Panc1 (cell line): ENCODE data around the gene TST. TPM values are rescaled to one million over a fixed set of nuclear protein-coding genes. Genes with fewer than 3 reads are reported as not detected.

ENCODE experiments used
- ATAC-seq: fragments of 200-7000 bp; cut with Tn5 transposase; 2 replicates; pipeline ENCODE4 v1.9.1; 2020; ENCODE audit warnings: mild to moderate bottlenecking, moderate library complexity
- BruUV-seq: library from RNA; stranded (reverse); fragments of 400-500 nt; replicated peaks from 2 replicates; lab custom pipeline; 2021; lab: Mats Ljungman, UMichigan
- CTCF ChIA-PET: fragments of 300-600 bp; sonication (Branson Sonifier 250); formaldehyde crosslinking; loops from one replicate; lab custom pipeline; 2022; ENCODE audit warnings: antibody characterized with exemption; lab: Charles Lee
- POLR2A ChIA-PET: fragments of 300-600 bp; sonication (Branson Sonifier 250); formaldehyde crosslinking; loops from one replicate; lab custom pipeline; 2022; ENCODE audit warnings: antibody characterized with exemption; lab: Charles Lee
- DNase-seq: peaks from one replicate; pipeline ENCODE4 v3.0.0-alpha.2; 2010; ENCODE audit warnings: low read depth, low spot score
- H3K27ac ChIP-seq: 2 replicates; pipeline ENCODE4 v1.5.1; 2011; ENCODE audit warnings: mild to moderate bottlenecking, low read length, inconsistent platforms
- H3K27me3 ChIP-seq: fragments of 200-500 bp; sonication (Bioruptor generic); 2 replicates; pipeline ENCODE4 v1.6.0; 2014; ENCODE audit warnings: low read length, inconsistent platforms; ENCODE audit not compliant: control insufficient read depth, insufficient read depth
- H3K36me3 ChIP-seq: fragments of 200-500 bp; sonication (Bioruptor generic); 2 replicates; pipeline ENCODE4 v1.5.1; 2014; ENCODE audit warnings: inconsistent platforms, mild to moderate bottlenecking, low read length, moderate library complexity; ENCODE audit not compliant: control insufficient read depth, insufficient read depth
- H3K4me1 ChIP-seq: 2 replicates; pipeline ENCODE4 v1.5.1; 2011; ENCODE audit warnings: inconsistent platforms, mild to moderate bottlenecking, low read length, moderate library complexity; ENCODE audit not compliant: control insufficient read depth, insufficient read depth
- H3K4me3 ChIP-seq, 2 experiments: 2 replicates each; pipeline ENCODE4 v1.5.1; 2011 to 2012; ENCODE audit warnings: low read depth in 2 of 2, low read length in 2 of 2, mild to moderate bottlenecking in 2 of 2, inconsistent platforms in 1 of 2, moderate library complexity in 1 of 2
- H3K9me3 ChIP-seq: fragments of 200-500 bp; sonication (Bioruptor generic); 2 replicates; pipeline ENCODE4 v1.5.1; 2014; ENCODE audit warnings: low read depth, mild to moderate bottlenecking, inconsistent platforms, low read length, moderate library complexity; ENCODE audit not compliant: control insufficient read depth, insufficient read depth
- CTCF ChIP-seq: fragments of 450-650 bp; IDR thresholded peaks from 2 replicates; pipeline ENCODE4 v1.5.1; 2017; ENCODE audit warnings: mild to moderate bottlenecking
- POLR2AphosphoS5 ChIP-seq: IDR thresholded peaks from 2 replicates; pipeline ENCODE4 v1.6.1; 2012; ENCODE audit warnings: mild to moderate bottlenecking, low read depth, low read length, moderate library complexity
- SIN3A ChIP-seq: IDR thresholded peaks from 2 replicates; pipeline ENCODE4 v1.6.1; 2012; ENCODE audit warnings: low read depth, mild to moderate bottlenecking, low read length, moderate library complexity, borderline replicate concordance; ENCODE audit not compliant: insufficient read depth
- TCF7L2 ChIP-seq: IDR thresholded peaks from 2 replicates; pipeline ENCODE4 v1.6.1; 2011; ENCODE audit warnings: mild to moderate bottlenecking, low read depth, low read length, inconsistent platforms
- in situ Hi-C: cut with HindIII; loops from 2 replicates; pipeline ENCODE4 v1.10.0; 2016; ENCODE audit warnings: low sequenced_read_pairs, low pct_unique_long_range_greater_than_20kb
- intact Hi-C: fragments of 100-400 bp; cut with micrococcal nuclease; formaldehyde crosslinking; loops from one replicate; pipeline ENCODE4 v1.10.0; 2022; ENCODE audit not compliant: unreplicated experiment
- total RNA-seq: library from RNA; stranded (reverse); gene quantifications from one replicate; pipeline ENCODE4 v1.2.1, GENCODE V29; 2021; ENCODE audit not compliant: unreplicated experiment
- TF ChIP-seq, protein P1 (sequence below), 2 experiments: IDR thresholded peaks; 2 replicates each; pipeline ENCODE4 v1.6.1; 2011 to 2012; ENCODE audit warnings: low read depth in 2 of 2, control low read depth in 1 of 2, low read length in 1 of 2, mild to moderate bottlenecking in 1 of 2, moderate library complexity in 1 of 2; ENCODE audit not compliant: insufficient read depth in 1 of 2

TST gene
- total RNA-seq, 1 experiment from 2014 or later, result 15.9 TPM

GRCh38 chr22:37015587-37015878 lies 3.7 kb downstream of the TST start:
- BruUV-seq, result no TSS peak
- in situ Hi-C loops, result no loop called here
- DNase-seq (no peak), ATAC-seq (no peak)
- TF ChIP-seq TCF7L2, result no peak
- TF ChIP-seq, protein P1, sequence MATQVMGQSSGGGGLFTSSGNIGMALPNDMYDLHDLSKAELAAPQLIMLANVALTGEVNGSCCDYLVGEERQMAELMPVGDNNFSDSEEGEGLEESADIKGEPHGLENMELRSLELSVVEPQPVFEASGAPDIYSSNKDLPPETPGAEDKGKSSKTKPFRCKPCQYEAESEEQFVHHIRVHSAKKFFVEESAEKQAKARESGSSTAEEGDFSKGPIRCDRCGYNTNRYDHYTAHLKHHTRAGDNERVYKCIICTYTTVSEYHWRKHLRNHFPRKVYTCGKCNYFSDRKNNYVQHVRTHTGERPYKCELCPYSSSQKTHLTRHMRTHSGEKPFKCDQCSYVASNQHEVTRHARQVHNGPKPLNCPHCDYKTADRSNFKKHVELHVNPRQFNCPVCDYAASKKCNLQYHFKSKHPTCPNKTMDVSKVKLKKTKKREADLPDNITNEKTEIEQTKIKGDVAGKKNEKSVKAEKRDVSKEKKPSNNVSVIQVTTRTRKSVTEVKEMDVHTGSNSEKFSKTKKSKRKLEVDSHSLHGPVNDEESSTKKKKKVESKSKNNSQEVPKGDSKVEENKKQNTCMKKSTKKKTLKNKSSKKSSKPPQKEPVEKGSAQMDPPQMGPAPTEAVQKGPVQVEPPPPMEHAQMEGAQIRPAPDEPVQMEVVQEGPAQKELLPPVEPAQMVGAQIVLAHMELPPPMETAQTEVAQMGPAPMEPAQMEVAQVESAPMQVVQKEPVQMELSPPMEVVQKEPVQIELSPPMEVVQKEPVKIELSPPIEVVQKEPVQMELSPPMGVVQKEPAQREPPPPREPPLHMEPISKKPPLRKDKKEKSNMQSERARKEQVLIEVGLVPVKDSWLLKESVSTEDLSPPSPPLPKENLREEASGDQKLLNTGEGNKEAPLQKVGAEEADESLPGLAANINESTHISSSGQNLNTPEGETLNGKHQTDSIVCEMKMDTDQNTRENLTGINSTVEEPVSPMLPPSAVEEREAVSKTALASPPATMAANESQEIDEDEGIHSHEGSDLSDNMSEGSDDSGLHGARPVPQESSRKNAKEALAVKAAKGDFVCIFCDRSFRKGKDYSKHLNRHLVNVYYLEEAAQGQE (IDR thresholded peaks at IDR 0.05; ENCODE audit: insufficient read depth in 1 of 2, low read depth in 2 of 2, low read length in 1 of 2), result no peak
- TF ChIP-seq SIN3A, result no peak
- no peak for TF ChIP-seq CTCF
- TF ChIP-seq POLR2AphosphoS5, result no peak
- H3K9me3 ChIP-seq, result no peaks in the 10 kb centered on the region
- no peak overlapping the region for H3K27ac ChIP-seq
- POLR2A ChIA-PET, result interaction anchor here (0.6 kb wide), 1 partner anchor 186 kb away, joined by 15 read pairs; no protein-coding TSS in a partner anchor
- intact Hi-C loops, result no loop called here
- CTCF ChIA-PET, result no interaction called here
- no peaks in the 10 kb centered on the region for H3K36me3 ChIP-seq
- no peak overlapping the region for H3K4me3 ChIP-seq
- H3K4me1 ChIP-seq, result peaks cover 7% of the 10 kb centered on the region
- H3K27me3 ChIP-seq, result no peaks in the 10 kb centered on the region

DNA sequence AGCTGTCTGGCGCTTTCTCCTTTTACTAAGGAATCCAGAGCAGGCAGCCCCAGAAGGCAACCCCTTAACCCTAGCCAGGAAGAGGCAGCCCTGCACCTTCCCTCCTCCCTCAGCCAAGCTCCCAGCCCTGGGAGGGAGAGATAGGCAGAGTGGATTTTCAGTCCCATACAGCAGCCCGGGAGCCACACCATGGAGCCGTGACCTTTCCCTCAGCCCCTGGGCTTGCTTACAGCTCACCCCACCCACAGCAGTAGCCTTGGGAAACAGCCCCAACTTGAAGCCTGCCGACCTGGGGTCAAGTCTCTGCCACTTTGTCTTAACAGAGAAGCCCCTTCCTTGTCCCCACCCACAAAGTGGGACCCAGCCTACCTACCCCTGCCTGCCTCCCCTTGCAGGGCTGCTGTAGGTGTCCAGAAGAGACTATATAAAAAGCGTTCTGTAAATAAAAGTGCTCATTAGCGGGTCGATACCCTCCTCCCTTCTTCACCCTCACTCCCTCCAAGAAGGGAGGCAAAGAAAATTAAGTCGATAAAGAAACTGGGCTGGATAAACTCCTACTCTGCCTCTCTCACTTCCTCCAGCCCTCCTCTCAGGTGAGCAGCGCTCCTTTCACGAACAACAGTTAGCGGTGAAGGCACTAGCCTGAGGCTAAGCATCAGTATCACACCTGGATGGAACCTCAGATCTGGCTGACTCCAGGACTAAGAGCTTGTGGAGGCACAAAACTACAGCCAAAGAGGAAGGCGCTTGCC lies 4.2 kb downstream of the TST start:
- in situ Hi-C loops, result no loop called here
- ATAC-seq (no peak), DNase-seq (no peak)
- Histone ChIP-seq H3K27me3 (no peaks in the 10 kb centered on the region), H3K9me3 (no peaks in the 10 kb centered on the region), H3K4me3 (no peak overlapping the region), H3K36me3 (no peaks in the 10 kb centered on the region), H3K4me1 (peaks cover 4% of the 10 kb centered on the region), H3K27ac (no peak overlapping the region)
- no TSS peak for BruUV-seq
- POLR2A ChIA-PET, result interaction anchor here (0.6 kb wide), 2 partner anchors 186 to 590 kb away, joined by 7 to 15 read pairs; no protein-coding TSS in a partner anchor
- intact Hi-C loops, result no loop called here
- TF ChIP-seq CTCF (no peak), TCF7L2 (no peak), SIN3A (no peak), POLR2AphosphoS5 (no peak)
- TF ChIP-seq, protein P1 (IDR thresholded peaks at IDR 0.05; ENCODE audit: insufficient read depth in 1 of 2, low read depth in 2 of 2, low read length in 1 of 2), result no peak
- CTCF ChIA-PET, result no interaction called here
